Chondrocyte (in vitro differentiated cells): ENCODE measurements around the gene CFB. TPM values are rescaled to one million over a fixed set of nuclear protein-coding genes. Genes with fewer than 3 reads are reported as not detected.

Source experiments
- DNase-seq: peaks from one replicate; pipeline ENCODE4 v3.0.0; 2021; ENCODE audit warnings: mixed read lengths, low spot score
- H3K27ac Mint-ChIP-seq: one replicate; pipeline ENCODE4 v1.8.0; 2021; ENCODE audit warnings: mild to moderate bottlenecking, moderate library complexity, mixed read lengths; ENCODE audit not compliant: unreplicated experiment
- H3K27me3 Mint-ChIP-seq: 2 replicates; pipeline ENCODE4 v1.8.0; 2021; ENCODE audit warnings: low read depth, mixed read lengths
- H3K36me3 Mint-ChIP-seq: 2 replicates; pipeline ENCODE4 v1.8.0; 2021; ENCODE audit warnings: low read depth, mixed read lengths
- H3K4me1 Mint-ChIP-seq: 2 replicates; pipeline ENCODE4 v1.8.0; 2021; ENCODE audit warnings: low read depth, mild to moderate bottlenecking, mixed read lengths
- H3K4me3 Mint-ChIP-seq: one replicate; pipeline ENCODE4 v1.8.0; 2021; ENCODE audit warnings: mild to moderate bottlenecking, moderate library complexity, mixed read lengths; ENCODE audit not compliant: unreplicated experiment
- H3K9me3 Mint-ChIP-seq: 2 replicates; pipeline ENCODE4 v1.8.0; 2021; ENCODE audit warnings: low read depth, mixed read lengths
- CTCF ChIP-seq: fragments of 200-600 bp; sonication (generic); IDR thresholded peaks from 2 replicates; pipeline ENCODE4 v1.5.0; 2021; ENCODE audit warnings: antibody characterized with exemption, mild to moderate bottlenecking, moderate library complexity
- long read RNA-seq: library from polyadenylated mRNA; stranded (forward); transcript quantifications from one replicate; pipeline ENCODE4 v2.0.0, GENCODE V29; 2021
- total RNA-seq: library from RNA; stranded (reverse); gene quantifications from 3 replicates; pipeline ENCODE4 v1.2.1, GENCODE V29; 2021

Gene CFB
- 2.3 to 3.2 TPM (median 2.6 TPM) in 3 replicates for total RNA-seq
- long read RNA-seq, transcript CFB-271 (18 exons, 2,862 nt): major isoform, 9 of 10 reads
- long read RNA-seq, partial matches to known transcripts: 0 of 10 reads
- long read RNA-seq, other reads (novel, unspliced or antisense): 1 of 10 reads

- Mint-ChIP-seq H3K27me3 (peaks cover 3% of the 10 kb centered on the region), H3K4me3 (peak within 1 kb of the TSS; percentile 49), H3K27ac (peak within 1 kb of the TSS; percentile 95), H3K9me3 (no peaks in the 10 kb centered on the region), H3K36me3 (peaks cover 2% of the 10 kb centered on the region), H3K4me1 (peaks cover 24% of the 10 kb centered on the region)
- DNase-seq: no peak
- TF ChIP-seq CTCF: no peak
Measured at GRCh38 chr6:31945507-31946369, at the start of gene CFB. TSS of gene CFB (plus strand) at chr6:31946095. CDS start at chr6:31946222, 127 bp downstream.

- no peak for DNase-seq
- peaks cover 26% of the 10 kb centered on the region for H3K4me1 Mint-ChIP-seq
- H3K27ac Mint-ChIP-seq: peak overlapping the region; percentile 57
- no peaks in the 10 kb centered on the region for H3K27me3 Mint-ChIP-seq
- peak overlapping the region; percentile 70 for H3K4me3 Mint-ChIP-seq
- TF ChIP-seq CTCF: no peak
- peaks cover 6% of the 10 kb centered on the region for H3K36me3 Mint-ChIP-seq
- H3K9me3 Mint-ChIP-seq: no peaks in the 10 kb centered on the region
Measured at GRCh38 chr6:31896493-31896855, 49.4 kb upstream of the CFB start.

GRCh38 chr6:31896856-31897611 is 48.9 kb upstream of the CFB start:
- no peak for DNase-seq

GRCh38 chr6:31897612-31898382 is 48.1 kb upstream of the CFB start, which contains the start of gene EHMT2:
TSS of gene EHMT2 (minus strand) at chr6:31897698. CDS start at chr6:31897677, 21 bp downstream.
- peaks cover 31% of the 10 kb centered on the region for H3K4me1 Mint-ChIP-seq
- H3K36me3 Mint-ChIP-seq: peaks cover 1% of the 10 kb centered on the region
- no peaks in the 10 kb centered on the region for H3K9me3 Mint-ChIP-seq
- TF ChIP-seq CTCF: no peak
- DNase-seq: no peak
- H3K27ac Mint-ChIP-seq: peak within 1 kb of the TSS; percentile 91
- peak within 1 kb of the TSS; percentile 96 for H3K4me3 Mint-ChIP-seq
- no peaks in the 10 kb centered on the region for H3K27me3 Mint-ChIP-seq

More at GRCh38 chr6:31896856-31897611, 48.9 kb upstream of the CFB start:
- H3K36me3 Mint-ChIP-seq: peaks cover 6% of the 10 kb centered on the region
- peaks cover 26% of the 10 kb centered on the region for H3K4me1 Mint-ChIP-seq
- no peaks in the 10 kb centered on the region for H3K9me3 Mint-ChIP-seq
- H3K27ac Mint-ChIP-seq: peak overlapping the region; percentile 57
- no peaks in the 10 kb centered on the region for H3K27me3 Mint-ChIP-seq
- H3K4me3 Mint-ChIP-seq: peak overlapping the region; percentile 70
- no peak for TF ChIP-seq CTCF
